MM.1S (cell line): ENCODE measurements around the gene LPCAT1.
"Not testable (repeated sequence)": the region's sequence is repeated elsewhere in the genome, so short reads cannot be mapped to it uniquely, and the experiment has no call there.

Experiments
- DNase-seq: peaks from one replicate; pipeline ENCODE4 v3.0.0-alpha.2; 2015
- H2AFZ ChIP-seq: fragments of 300-600 bp; sonication (generic); 2 replicates; pipeline ENCODE4 v1.6.0; 2016; ENCODE audit warnings: antibody characterized with exemption, low read length
- H3F3A ChIP-seq: fragments of 300-600 bp; sonication (generic); 2 replicates; pipeline ENCODE4 v1.6.1; 2016; ENCODE audit warnings: mild to moderate bottlenecking, antibody characterized with exemption, low read length, moderate library complexity, mixed read lengths; ENCODE audit not compliant: insufficient read depth
- H3K27ac ChIP-seq: fragments of 300-600 bp; sonication (generic); 2 replicates; pipeline ENCODE4 v1.5.1; 2016; ENCODE audit warnings: mild to moderate bottlenecking, low read length
- H3K27me3 ChIP-seq: fragments of 300-600 bp; sonication (generic); replicated peaks from 2 replicates; pipeline ENCODE4 v1.6.0; 2016; ENCODE audit warnings: low read length; ENCODE audit not compliant: insufficient read depth
- H3K36me3 ChIP-seq: fragments of 300-600 bp; sonication (generic); replicated peaks from 2 replicates; pipeline ENCODE4 v1.6.1; 2016; ENCODE audit warnings: mild to moderate bottlenecking, low read length, mixed read lengths; ENCODE audit not compliant: insufficient read depth
- H3K4me1 ChIP-seq: fragments of 300-600 bp; sonication (generic); 2 replicates; pipeline ENCODE4 v1.6.1; 2016; ENCODE audit warnings: low read length, mixed read lengths
- H3K4me2 ChIP-seq: fragments of 300-600 bp; sonication (generic); 2 replicates; pipeline ENCODE4 v1.6.0; 2016; ENCODE audit warnings: low read depth, low read length
- H3K4me3 ChIP-seq: fragments of 300-600 bp; sonication (generic); 2 replicates; pipeline ENCODE4 v1.5.1; 2016; ENCODE audit warnings: low read length, mixed read lengths
- H3K79me2 ChIP-seq: fragments of 300-600 bp; sonication (generic); 2 replicates; pipeline ENCODE4 v1.6.1; 2016; ENCODE audit warnings: mixed run types, low read length, mixed read lengths
- H3K9ac ChIP-seq: fragments of 300-600 bp; sonication (generic); 2 replicates; pipeline ENCODE4 v1.6.1; 2016; ENCODE audit warnings: low read length, mixed read lengths
- H3K9me2 ChIP-seq: fragments of 300-600 bp; sonication (generic); replicated peaks from 2 replicates; pipeline ENCODE4 v1.6.1; 2016; ENCODE audit warnings: mild to moderate bottlenecking, low read length, mixed read lengths; ENCODE audit not compliant: insufficient read depth
- H3K9me3 ChIP-seq: fragments of 300-600 bp; sonication (generic); replicated peaks from 2 replicates; pipeline ENCODE4 v1.6.1; 2016; ENCODE audit warnings: mild to moderate bottlenecking, low read length, mixed read lengths; ENCODE audit not compliant: insufficient read depth
- H4K20me1 ChIP-seq: fragments of 300-600 bp; sonication (generic); 2 replicates; pipeline ENCODE4 v1.6.1; 2016; ENCODE audit warnings: mild to moderate bottlenecking, low read length, moderate library complexity, mixed read lengths; ENCODE audit not compliant: insufficient read depth
- EZH2 ChIP-seq: fragments of 300-600 bp; sonication (generic); optimal IDR thresholded peaks from 2 replicates; pipeline ENCODE3; 2017; ENCODE audit warnings: low read depth, mild to moderate bottlenecking, antibody characterized with exemption, low read length, mixed read lengths
- EZH2phosphoT487 ChIP-seq: fragments of 300-600 bp; sonication (generic); IDR thresholded peaks from 2 replicates; pipeline ENCODE4 v1.6.1; 2018; ENCODE audit warnings: antibody characterized with exemption, low read length
- TF ChIP-seq, protein P1 (sequence below): fragments of 300-600 bp; sonication (generic); IDR thresholded peaks from 2 replicates; pipeline ENCODE4 v1.5.1; 2016; ENCODE audit warnings: antibody characterized with exemption, low read length, mixed read lengths

The LPCAT1 gene

DNA sequence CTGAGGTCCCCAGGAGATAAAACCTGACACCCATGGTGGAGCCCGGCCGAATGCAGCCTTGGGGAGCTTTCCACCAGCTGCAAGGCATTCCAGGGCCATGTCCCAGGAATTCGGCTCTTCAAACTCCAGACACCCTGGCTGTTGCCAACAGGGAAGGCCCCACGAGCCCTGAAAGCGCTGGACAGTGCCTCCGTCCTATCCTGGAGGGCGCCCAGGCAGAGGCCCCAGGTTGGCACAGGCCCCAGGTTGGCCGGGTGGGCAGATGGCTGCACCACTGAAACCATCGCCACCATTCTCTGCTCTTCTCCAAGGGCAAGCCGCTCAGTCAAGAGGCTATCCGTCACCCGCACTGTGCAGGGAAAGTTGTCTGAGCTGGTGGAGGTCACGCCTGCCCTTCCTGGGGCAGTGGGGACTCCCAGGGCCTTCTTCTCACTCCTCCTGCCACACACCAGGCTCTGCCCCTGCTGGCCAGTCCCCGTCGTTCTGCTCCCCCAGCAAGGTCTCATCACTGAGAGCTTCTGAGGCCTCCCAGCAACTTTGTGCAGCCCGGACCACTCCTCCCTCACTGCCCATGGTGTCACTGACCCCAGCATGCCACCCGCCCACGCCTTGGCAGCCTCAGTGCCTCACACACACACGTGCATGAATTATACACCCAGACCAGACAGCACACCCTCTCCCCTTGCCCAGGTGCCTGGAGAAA lies 99.7 kb downstream of the LPCAT1 start:
- H3K27ac ChIP-seq, result no peak overlapping the region
- H3K79me2 ChIP-seq, result no peaks in the 10 kb centered on the region
- no peak for DNase-seq
- H4K20me1 ChIP-seq, result no peaks in the 10 kb centered on the region
- no peaks in the 10 kb centered on the region for H3F3A ChIP-seq
- no peak overlapping the region for H3K4me2 ChIP-seq
- H3K4me1 ChIP-seq, result no peaks in the 10 kb centered on the region
- no peak overlapping the region for H2AFZ ChIP-seq
- TF ChIP-seq, protein P1, sequence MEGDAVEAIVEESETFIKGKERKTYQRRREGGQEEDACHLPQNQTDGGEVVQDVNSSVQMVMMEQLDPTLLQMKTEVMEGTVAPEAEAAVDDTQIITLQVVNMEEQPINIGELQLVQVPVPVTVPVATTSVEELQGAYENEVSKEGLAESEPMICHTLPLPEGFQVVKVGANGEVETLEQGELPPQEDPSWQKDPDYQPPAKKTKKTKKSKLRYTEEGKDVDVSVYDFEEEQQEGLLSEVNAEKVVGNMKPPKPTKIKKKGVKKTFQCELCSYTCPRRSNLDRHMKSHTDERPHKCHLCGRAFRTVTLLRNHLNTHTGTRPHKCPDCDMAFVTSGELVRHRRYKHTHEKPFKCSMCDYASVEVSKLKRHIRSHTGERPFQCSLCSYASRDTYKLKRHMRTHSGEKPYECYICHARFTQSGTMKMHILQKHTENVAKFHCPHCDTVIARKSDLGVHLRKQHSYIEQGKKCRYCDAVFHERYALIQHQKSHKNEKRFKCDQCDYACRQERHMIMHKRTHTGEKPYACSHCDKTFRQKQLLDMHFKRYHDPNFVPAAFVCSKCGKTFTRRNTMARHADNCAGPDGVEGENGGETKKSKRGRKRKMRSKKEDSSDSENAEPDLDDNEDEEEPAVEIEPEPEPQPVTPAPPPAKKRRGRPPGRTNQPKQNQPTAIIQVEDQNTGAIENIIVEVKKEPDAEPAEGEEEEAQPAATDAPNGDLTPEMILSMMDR, result no peak
- TF ChIP-seq EZH2 (no peak), EZH2phosphoT487 (no peak)
- H3K9me3 ChIP-seq, result no peaks in the 10 kb centered on the region
- H3K36me3 ChIP-seq, result no peaks in the 10 kb centered on the region
- peaks cover 24% of the 10 kb centered on the region for H3K27me3 ChIP-seq
- H3K4me3 ChIP-seq, result no peak overlapping the region
- no peaks in the 10 kb centered on the region for H3K9me2 ChIP-seq
- H3K9ac ChIP-seq, result no peak overlapping the region

DNA sequence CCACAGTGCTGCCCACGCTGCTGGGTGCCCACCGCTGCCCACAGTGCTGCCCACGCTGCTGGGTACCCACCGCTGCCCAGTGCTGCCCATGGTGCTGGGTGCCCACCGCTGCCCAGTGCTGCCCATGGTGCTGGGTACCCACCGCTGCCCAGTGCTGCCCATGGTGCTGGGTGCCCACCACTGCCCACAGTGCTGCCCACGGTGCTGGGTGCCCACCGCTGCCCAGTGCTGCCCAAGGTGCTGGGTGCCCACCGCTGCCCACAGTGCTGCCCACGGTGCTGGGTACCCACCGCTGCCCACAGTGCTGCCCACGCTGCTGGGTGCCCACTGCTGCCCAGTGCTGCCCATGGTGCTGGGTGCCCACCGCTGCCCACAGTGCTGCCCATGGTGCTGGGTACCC lies 101.2 kb downstream of the LPCAT1 start:
- H3K27me3 ChIP-seq, result peaks cover 24% of the 10 kb centered on the region
- DNase-seq, H2AFZ ChIP-seq, H3K27ac ChIP-seq, H3K9ac ChIP-seq, H3K79me2 ChIP-seq, H3F3A ChIP-seq, H3K9me2 ChIP-seq, H3K4me2 ChIP-seq, H3K9me3 ChIP-seq, H4K20me1 ChIP-seq, H3K36me3 ChIP-seq, H3K4me3 ChIP-seq, H3K4me1 ChIP-seq: not testable (repeated sequence)

DNA sequence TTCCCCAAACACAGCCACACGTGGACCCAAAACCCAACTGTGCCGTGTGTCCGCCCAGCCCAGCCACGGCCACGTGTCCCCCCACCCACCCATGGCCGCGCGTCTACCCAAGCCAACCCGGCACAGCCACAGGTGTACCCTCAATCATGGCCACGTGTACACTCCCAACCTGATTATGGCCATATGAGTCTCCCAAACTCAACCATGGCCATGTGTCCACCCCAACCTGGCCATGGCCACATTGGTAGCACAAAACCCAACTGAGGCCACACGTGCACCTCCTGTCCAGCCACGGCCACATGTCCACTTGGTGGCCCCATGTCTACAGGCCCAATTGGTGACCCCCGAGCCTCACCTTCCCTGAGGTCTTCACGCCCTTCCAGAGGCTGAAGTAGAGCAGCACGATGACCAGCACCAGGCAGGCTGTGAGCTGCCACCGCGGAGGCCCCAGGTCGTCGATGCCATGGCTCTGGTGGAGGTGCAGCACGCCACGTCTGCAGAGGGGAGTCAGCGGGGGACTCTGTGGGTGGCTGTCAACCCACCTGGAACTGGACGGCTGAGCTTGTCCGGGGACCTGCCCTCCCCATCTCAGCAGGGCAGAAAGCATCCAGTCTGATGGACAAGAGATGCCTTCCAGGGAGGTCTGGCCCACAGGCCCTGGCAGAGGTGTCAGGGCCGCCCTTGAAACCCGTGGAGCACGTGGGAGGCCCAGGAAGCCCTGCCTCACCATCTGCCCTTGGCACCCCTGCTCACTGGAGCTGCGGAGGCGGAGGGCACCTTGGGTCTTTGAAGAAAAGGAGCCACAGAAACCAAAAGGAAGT lies 102.0 kb downstream of the LPCAT1 start:
- Histone ChIP-seq H3K27ac (no peak overlapping the region), H3K4me1 (no peaks in the 10 kb centered on the region), H3K4me3 (no peak overlapping the region), H4K20me1 (no peaks in the 10 kb centered on the region), H3F3A (no peaks in the 10 kb centered on the region), H3K9me2 (no peaks in the 10 kb centered on the region), H3K27me3 (peaks cover 27% of the 10 kb centered on the region), H3K4me2 (no peak overlapping the region), H3K79me2 (no peaks in the 10 kb centered on the region), H2AFZ (no peak overlapping the region), H3K9me3 (no peaks in the 10 kb centered on the region), H3K36me3 (no peaks in the 10 kb centered on the region), H3K9ac (no peak overlapping the region)
- DNase-seq, result no peak
- TF ChIP-seq EZH2phosphoT487 (no peak), EZH2 (no peak)
- TF ChIP-seq, protein P1, result no peak
